GM12878 (cell line): ENCODE results near the gene APH1B. TPM values are rescaled to one million over a fixed set of nuclear protein-coding genes. Genes with fewer than 3 reads are reported as not detected.

ENCODE experiments used
- ATAC-seq: fragments of 200-7000 bp; cut with Tn5 transposase; 3 replicates; pipeline ENCODE4 v1.9.1; 2020; ENCODE audit warnings: mild to moderate bottlenecking, moderate library complexity
- BruUV-seq: library from RNA; stranded (reverse); fragments of 400-500 nt; replicated peaks from 2 replicates; lab custom pipeline; 2021; lab: Mats Ljungman, UMichigan
- CTCF ChIA-PET: fragments of 300-600 bp; sonication (Branson Sonifier 250); formaldehyde crosslinking; extraction: SDS; loops from one replicate; lab custom pipeline; 2021; ENCODE audit warnings: inconsistent platforms; lab: Yijun Ruan, JAX
- POLR2A ChIA-PET: fragments of 350-600 bp; formaldehyde crosslinking; extraction: SDS; loops from one replicate; lab custom pipeline; 2021; ENCODE audit warnings: inconsistent platforms; lab: Charles Lee
- RAD21 ChIA-PET: fragments of 300-600 bp; sonication (Branson Sonifier 250); formaldehyde crosslinking; loops from one replicate; lab custom pipeline; 2023; ENCODE audit warnings: antibody characterized with exemption; ENCODE audit not compliant: unreplicated experiment; lab: Charles Lee
- SMC1A ChIA-PET: fragments of 300-600 bp; sonication (Branson Sonifier 250); formaldehyde crosslinking; loops from one replicate; lab custom pipeline; 2023; ENCODE audit not compliant: unreplicated experiment, uncharacterized antibody; lab: Charles Lee
- DNase-seq: peaks from one replicate; pipeline ENCODE4 v3.0.0-alpha.2; 2011; ENCODE audit warnings: low read depth, low spot score
- FAIRE-seq: peaks from 3 replicates; lab custom pipeline; 2011; peaks lifted over from hg19 to GRCh38; lab: Jason Lieb, UNC
- H2AFZ ChIP-seq: 2 replicates; pipeline ENCODE4 v1.6.0; 2011; ENCODE audit warnings: low read depth, low read length, control low read depth; ENCODE audit not compliant: control insufficient read depth
- H3K27ac ChIP-seq: 2 replicates; pipeline ENCODE4 v1.5.1; 2011; ENCODE audit warnings: control low read depth; ENCODE audit not compliant: control insufficient read depth, insufficient read depth
- H3K27me3 ChIP-seq, 2 experiments: replicated peaks in 1 of 2; 2 replicates each; pipeline versions ENCODE4 v1.6.0 to v1.6.1; 2011; ENCODE audit warnings: low read length in 1 of 2; ENCODE audit not compliant: control insufficient read depth in 2 of 2, insufficient read depth in 2 of 2
- H3K36me3 ChIP-seq, 2 experiments: 2 replicates each; pipeline ENCODE4 v1.5.1; 2011; ENCODE audit warnings: low read length in 1 of 2; ENCODE audit not compliant: control insufficient read depth in 2 of 2, insufficient read depth in 2 of 2
- H3K4me1 ChIP-seq: 2 replicates; pipeline ENCODE4 v1.6.1; 2011; ENCODE audit warnings: mild to moderate bottlenecking, low read length, moderate library complexity, mixed read lengths; ENCODE audit not compliant: control insufficient read depth, insufficient read depth
- H3K4me2 ChIP-seq: 2 replicates; pipeline ENCODE4 v1.6.0; 2011; ENCODE audit warnings: control low read depth; ENCODE audit not compliant: control insufficient read depth, insufficient read depth
- H3K4me3 ChIP-seq: fragments of 200-600 bp; sonication (generic); 2 replicates; pipeline ENCODE4 v1.5.1; 2016
- H3K79me2 ChIP-seq: 2 replicates; pipeline ENCODE4 v1.6.0; 2011; ENCODE audit warnings: low read length; ENCODE audit not compliant: control insufficient read depth, insufficient read depth
- H3K9ac ChIP-seq: 2 replicates; pipeline ENCODE4 v1.8.0; 2011; ENCODE audit warnings: low read length, control low read depth, mixed read lengths; ENCODE audit not compliant: control insufficient read depth, insufficient read depth
- H3K9me3 ChIP-seq: replicated peaks from 3 replicates; pipeline ENCODE4 v1.5.1; 2011; ENCODE audit warnings: mild to moderate bottlenecking, low read length; ENCODE audit not compliant: control insufficient read depth, insufficient read depth
- H4K20me1 ChIP-seq: 2 replicates; pipeline ENCODE4 v1.6.0; 2011; ENCODE audit not compliant: control insufficient read depth, insufficient read depth
- BHLHE40 ChIP-seq, 2 experiments: fragments of 450-650 bp in 1 of 2; IDR thresholded peaks; 2 replicates each; pipeline ENCODE4 v1.6.1; 2011 to 2017; ENCODE audit warnings: low read depth in 2 of 2, borderline replicate concordance in 1 of 2, improper control_type of control experiment in 1 of 2, low read length in 1 of 2, mild to moderate bottlenecking in 1 of 2
- CBX3 ChIP-seq: fragments of 200-600 bp; sonication (generic); IDR thresholded peaks from 2 replicates; pipeline ENCODE4 v1.6.1; 2016; ENCODE audit warnings: low read depth, borderline replicate concordance
- CREM ChIP-seq: IDR thresholded peaks from 2 replicates; pipeline ENCODE4 v1.6.1; 2014; ENCODE audit warnings: antibody characterized with exemption, low read depth
- JUNB ChIP-seq: IDR thresholded peaks from 2 replicates; pipeline ENCODE4 v1.6.1; 2016; ENCODE audit warnings: antibody characterized with exemption, mild to moderate bottlenecking
- KDM1A ChIP-seq: fragments of 200-600 bp; sonication (generic); IDR thresholded peaks from 2 replicates; pipeline ENCODE4 v1.6.1; 2016; ENCODE audit warnings: borderline replicate concordance
- MYB ChIP-seq: fragments of 150-350 bp; IDR thresholded peaks from 2 replicates; pipeline ENCODE4 v1.6.1; 2014; ENCODE audit warnings: mild to moderate bottlenecking, low read depth, low read length, borderline replicate concordance
- NFYA ChIP-seq: IDR thresholded peaks from 2 replicates; pipeline ENCODE4 v1.6.1; 2011; ENCODE audit warnings: low read depth, mild to moderate bottlenecking, low read length, improper control_type of control experiment, borderline replicate concordance
- RAD51 ChIP-seq: fragments of 450-650 bp; IDR thresholded peaks from 2 replicates; pipeline ENCODE4 v1.6.1; 2016; ENCODE audit warnings: moderate library complexity, mild to moderate bottlenecking, inconsistent platforms
- ZBED1 ChIP-seq: IDR thresholded peaks from 2 replicates; pipeline ENCODE4 v1.6.1; 2016; ENCODE audit warnings: borderline replicate concordance
- ZNF207 ChIP-seq: fragments of 450-650 bp; IDR thresholded peaks from 2 replicates; pipeline ENCODE4 v1.6.1; 2014; ENCODE audit warnings: antibody characterized with exemption, mild to moderate bottlenecking, borderline replicate concordance
- WGBS: methylation state at CpG from one replicate; pipeline ENCODE4 v1.1.6; 2016; ENCODE audit warnings: low lambda C conversion rate; ENCODE audit not compliant: insufficient replicate concordance, insufficient coverage; ENCODE audit errors: missing lambda C conversion rate; 5-methylcytosine and 5-hydroxymethylcytosine counted together
- in situ Hi-C: fragments of 300-500 bp; cut with MboI; formaldehyde crosslinking; loops from 9 replicates; pipeline ENCODE4 v1.14.3; 2018; ENCODE audit warnings: mixed read lengths
- intact Hi-C: fragments of 100-400 bp; cut with micrococcal nuclease; formaldehyde crosslinking; loops from one replicate; pipeline ENCODE4 v1.14.2; 2022; ENCODE audit not compliant: unreplicated experiment
- polyA plus RNA-seq, 11 experiments: library from polyadenylated mRNA; depleted of rRNA in 4 of 11; unstranded in 6 of 11; stranded (reverse) in 5 of 11; fragments of >200 nt; fragmentation: Nextera tagmentation in 4 of 11; fragmentation: Illumina TruSeq in 1 of 11; extraction: Ambion mirVana in 4 of 11; extraction: Trizol in 1 of 11; gene quantifications; 1 replicate in 1 of 11; 2 replicates in 10 of 11; pipeline versions ENCODE4 v1.2.1 to v1.2.3, GENCODE V29; 2011 to 2016; ENCODE audit warnings: inconsistent platforms in 2 of 11, missing spikeins in 2 of 11, low read depth in 1 of 11
- total RNA-seq, 4 experiments: library from RNA; depleted of rRNA in 3 of 4; stranded (reverse); fragments of >200 nt in 3 of 4; fragmentation: Illumina TruSeq in 1 of 4; extraction: Trizol in 1 of 4; gene quantifications; 2 replicates each; pipeline versions ENCODE4 v1.2.1 to v1.2.3, GENCODE V29; 2013 to 2021
- TF ChIP-seq, protein P1 (sequence below): IDR thresholded peaks from 2 replicates; pipeline ENCODE4 v1.6.1; 2011; ENCODE audit warnings: borderline replicate concordance, low read depth, mild to moderate bottlenecking, moderate library complexity, low read length; ENCODE audit not compliant: insufficient read depth, poor library complexity, severe bottlenecking
- TF ChIP-seq, protein P2 (sequence below): fragments of 450-650 bp; IDR thresholded peaks from 2 replicates; pipeline ENCODE4 v1.6.1; 2017; ENCODE audit warnings: mild to moderate bottlenecking, moderate library complexity
- TF ChIP-seq, protein P3 (sequence below): IDR thresholded peaks from 2 replicates; pipeline ENCODE4 v1.6.1; 2012; ENCODE audit warnings: low read length, inconsistent platforms
- TF ChIP-seq, protein P4 (sequence below): IDR thresholded peaks from 2 replicates; pipeline ENCODE4 v1.6.1; 2012; ENCODE audit warnings: low read depth, low read length, improper control_type of control experiment

APH1B gene
- total and polyA plus RNA-seq, 10 of the 15 experiments (the other 5 are each of a cell fraction or from before 2014, with no cell fraction given): 5.0 to 20.8 (median 11.1) TPM

DNA sequence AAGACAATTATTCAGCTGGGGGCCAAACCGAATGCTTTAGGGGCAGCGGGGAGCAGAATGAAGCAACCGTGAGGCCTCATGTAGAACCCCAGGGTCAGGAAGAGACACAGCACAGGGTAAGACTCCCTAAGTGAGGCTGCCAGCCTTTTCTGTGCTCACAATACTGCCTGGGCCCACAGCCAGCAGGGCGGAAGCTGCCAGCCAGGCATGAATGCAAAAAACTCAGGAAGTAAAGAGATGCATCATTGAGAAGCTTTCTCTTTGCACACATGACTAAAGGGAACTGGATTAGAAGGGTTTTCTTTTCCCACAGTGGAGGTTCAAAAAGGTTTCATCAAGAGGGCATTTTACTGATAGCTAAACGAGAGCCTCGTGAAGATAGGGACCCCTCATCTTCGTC lies 71.0 kb downstream of the APH1B start (continued):
- TF ChIP-seq, protein P1, sequence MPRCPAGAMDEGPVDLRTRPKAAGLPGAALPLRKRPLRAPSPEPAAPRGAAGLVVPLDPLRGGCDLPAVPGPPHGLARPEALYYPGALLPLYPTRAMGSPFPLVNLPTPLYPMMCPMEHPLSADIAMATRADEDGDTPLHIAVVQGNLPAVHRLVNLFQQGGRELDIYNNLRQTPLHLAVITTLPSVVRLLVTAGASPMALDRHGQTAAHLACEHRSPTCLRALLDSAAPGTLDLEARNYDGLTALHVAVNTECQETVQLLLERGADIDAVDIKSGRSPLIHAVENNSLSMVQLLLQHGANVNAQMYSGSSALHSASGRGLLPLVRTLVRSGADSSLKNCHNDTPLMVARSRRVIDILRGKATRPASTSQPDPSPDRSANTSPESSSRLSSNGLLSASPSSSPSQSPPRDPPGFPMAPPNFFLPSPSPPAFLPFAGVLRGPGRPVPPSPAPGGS: no peak
- no peak for TF ChIP-seq MYB
- TF ChIP-seq, protein P2, sequence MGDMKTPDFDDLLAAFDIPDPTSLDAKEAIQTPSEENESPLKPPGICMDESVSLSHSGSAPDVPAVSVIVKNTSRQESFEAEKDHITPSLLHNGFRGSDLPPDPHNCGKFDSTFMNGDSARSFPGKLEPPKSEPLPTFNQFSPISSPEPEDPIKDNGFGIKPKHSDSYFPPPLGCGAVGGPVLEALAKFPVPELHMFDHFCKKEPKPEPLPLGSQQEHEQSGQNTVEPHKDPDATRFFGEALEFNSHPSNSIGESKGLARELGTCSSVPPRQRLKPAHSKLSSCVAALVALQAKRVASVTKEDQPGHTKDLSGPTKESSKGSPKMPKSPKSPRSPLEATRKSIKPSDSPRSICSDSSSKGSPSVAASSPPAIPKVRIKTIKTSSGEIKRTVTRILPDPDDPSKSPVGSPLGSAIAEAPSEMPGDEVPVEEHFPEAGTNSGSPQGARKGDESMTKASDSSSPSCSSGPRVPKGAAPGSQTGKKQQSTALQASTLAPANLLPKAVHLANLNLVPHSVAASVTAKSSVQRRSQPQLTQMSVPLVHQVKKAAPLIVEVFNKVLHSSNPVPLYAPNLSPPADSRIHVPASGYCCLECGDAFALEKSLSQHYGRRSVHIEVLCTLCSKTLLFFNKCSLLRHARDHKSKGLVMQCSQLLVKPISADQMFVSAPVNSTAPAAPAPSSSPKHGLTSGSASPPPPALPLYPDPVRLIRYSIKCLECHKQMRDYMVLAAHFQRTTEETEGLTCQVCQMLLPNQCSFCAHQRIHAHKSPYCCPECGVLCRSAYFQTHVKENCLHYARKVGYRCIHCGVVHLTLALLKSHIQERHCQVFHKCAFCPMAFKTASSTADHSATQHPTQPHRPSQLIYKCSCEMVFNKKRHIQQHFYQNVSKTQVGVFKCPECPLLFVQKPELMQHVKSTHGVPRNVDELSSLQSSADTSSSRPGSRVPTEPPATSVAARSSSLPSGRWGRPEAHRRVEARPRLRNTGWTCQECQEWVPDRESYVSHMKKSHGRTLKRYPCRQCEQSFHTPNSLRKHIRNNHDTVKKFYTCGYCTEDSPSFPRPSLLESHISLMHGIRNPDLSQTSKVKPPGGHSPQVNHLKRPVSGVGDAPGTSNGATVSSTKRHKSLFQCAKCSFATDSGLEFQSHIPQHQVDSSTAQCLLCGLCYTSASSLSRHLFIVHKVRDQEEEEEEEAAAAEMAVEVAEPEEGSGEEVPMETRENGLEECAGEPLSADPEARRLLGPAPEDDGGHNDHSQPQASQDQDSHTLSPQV: no peak

DNA sequence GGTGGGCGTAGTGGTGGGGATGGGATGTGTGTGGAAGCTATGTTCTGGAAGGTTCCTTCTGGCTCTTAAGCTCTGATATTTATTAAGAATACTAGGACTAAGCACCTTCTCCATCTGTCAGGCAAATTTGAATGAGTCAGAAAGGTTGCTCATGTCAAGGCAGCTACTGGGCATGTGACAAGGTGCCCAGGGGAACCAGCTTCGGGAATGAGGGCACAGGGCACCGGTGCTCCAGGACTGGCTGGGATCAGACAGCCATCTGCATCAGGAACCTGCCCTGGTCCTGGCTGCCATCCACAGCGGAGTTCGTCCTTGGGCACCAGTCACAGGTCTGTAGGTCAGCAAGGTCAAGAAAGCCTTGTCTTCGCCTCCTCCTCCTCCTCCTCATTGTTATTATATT lies 71.8 kb downstream of the APH1B start:
- Histone ChIP-seq H3K4me3 (no peak overlapping the region), H3K9ac (no peak overlapping the region), H2AFZ (no peak overlapping the region), H3K4me2 (no peak overlapping the region), H4K20me1 (no peaks in the 10 kb centered on the region), H3K79me2 (no peaks in the 10 kb centered on the region), H3K27me3 (no peaks in the 10 kb centered on the region; a peak in 1 of 4 replicates), H3K27ac (no peak overlapping the region), H3K4me1 (no peaks in the 10 kb centered on the region), H3K9me3 (no peaks in the 10 kb centered on the region), H3K36me3 (no peaks in the 10 kb centered on the region)
- ChIA-PET RAD21 (interaction anchor here (1.4 to 1.5 kb wide), 2 partner anchors 9 to 60 kb away, joined by 3 to 4 read pairs; no protein-coding TSS in a partner anchor), SMC1A (interaction anchor here (0.7 to 2.6 kb wide), 2 partner anchors 13 to 23 kb away, joined by 3 to 9 read pairs; no protein-coding TSS in a partner anchor), CTCF (interaction anchor here (1.2 to 1.8 kb wide), 2 partner anchors 13 to 19 kb away, joined by 3 to 5 read pairs; no protein-coding TSS in a partner anchor), POLR2A (interaction anchor here (1.0 to 1.2 kb wide), 3 partner anchors 13 to 30 kb away, joined by 3 read pairs; no protein-coding TSS in a partner anchor)
- WGBS: 29% methylated on average over 6 of the region's 6 CpGs
- ATAC-seq: no peak
- in situ Hi-C loops (no loop called here), intact Hi-C loops (no loop called here)
- DNase-seq: no peak
- BruUV-seq: no TSS peak
- FAIRE-seq: no peak
- TF ChIP-seq CREM: no peak
- no peak for TF ChIP-seq NFYA
- TF ChIP-seq JUNB: no peak
- no peak for TF ChIP-seq ZBED1
- TF ChIP-seq, protein P3, sequence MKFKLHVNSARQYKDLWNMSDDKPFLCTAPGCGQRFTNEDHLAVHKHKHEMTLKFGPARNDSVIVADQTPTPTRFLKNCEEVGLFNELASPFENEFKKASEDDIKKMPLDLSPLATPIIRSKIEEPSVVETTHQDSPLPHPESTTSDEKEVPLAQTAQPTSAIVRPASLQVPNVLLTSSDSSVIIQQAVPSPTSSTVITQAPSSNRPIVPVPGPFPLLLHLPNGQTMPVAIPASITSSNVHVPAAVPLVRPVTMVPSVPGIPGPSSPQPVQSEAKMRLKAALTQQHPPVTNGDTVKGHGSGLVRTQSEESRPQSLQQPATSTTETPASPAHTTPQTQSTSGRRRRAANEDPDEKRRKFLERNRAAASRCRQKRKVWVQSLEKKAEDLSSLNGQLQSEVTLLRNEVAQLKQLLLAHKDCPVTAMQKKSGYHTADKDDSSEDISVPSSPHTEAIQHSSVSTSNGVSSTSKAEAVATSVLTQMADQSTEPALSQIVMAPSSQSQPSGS: no peak
- TF ChIP-seq BHLHE40 (IDR thresholded peaks at IDR 0.05; ENCODE audit: borderline replicate concordance in 1 of 2, low read depth in 2 of 2, low read length in 1 of 2): no peak
- no peak for TF ChIP-seq KDM1A
- TF ChIP-seq, protein P4, sequence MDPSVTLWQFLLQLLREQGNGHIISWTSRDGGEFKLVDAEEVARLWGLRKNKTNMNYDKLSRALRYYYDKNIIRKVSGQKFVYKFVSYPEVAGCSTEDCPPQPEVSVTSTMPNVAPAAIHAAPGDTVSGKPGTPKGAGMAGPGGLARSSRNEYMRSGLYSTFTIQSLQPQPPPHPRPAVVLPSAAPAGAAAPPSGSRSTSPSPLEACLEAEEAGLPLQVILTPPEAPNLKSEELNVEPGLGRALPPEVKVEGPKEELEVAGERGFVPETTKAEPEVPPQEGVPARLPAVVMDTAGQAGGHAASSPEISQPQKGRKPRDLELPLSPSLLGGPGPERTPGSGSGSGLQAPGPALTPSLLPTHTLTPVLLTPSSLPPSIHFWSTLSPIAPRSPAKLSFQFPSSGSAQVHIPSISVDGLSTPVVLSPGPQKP: no peak
- TF ChIP-seq CBX3: no peak
- TF ChIP-seq RAD51: no peak
- TF ChIP-seq ZNF207: no peak
